ENCODE measurements around the gene UPK2.
A peak's percentile ranks its signal among the peaks of the same experiment; 100 is the strongest.

UPK2 gene

GRCh38 chr11:118956094-118956846 is at the start of gene UPK2:
Gene UPK2 (plus strand): TSS chr11:118956298. CDS start chr11:118956351, 53 bp downstream.
- peak; percentile 80 for DNase-seq (ENCODE audit: low read depth)

GRCh38 chr11:118907051-118908042 is 48.8 kb upstream of the UPK2 start:
- DNase-seq (ENCODE audit: low read depth) = peak; percentile 74

DNA sequence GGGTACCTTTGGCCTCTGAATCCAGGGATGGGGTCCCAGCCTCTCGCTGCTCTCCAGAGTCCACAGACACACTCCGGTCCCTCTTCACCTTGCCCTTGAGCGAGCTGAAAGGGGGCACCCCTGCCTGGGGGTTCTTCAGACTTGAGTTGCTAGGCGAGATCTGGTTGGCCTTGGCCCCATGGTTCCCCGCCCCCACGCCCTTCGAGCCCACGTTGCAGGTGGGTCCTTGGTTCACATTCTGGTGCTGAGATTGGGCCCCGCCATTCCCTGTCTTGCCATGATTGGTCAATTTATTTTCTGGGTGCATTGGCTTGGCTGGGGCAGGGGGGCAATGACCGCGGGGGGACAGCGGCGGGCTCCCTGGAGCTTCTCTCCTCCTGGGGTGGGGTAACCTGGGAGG is 47.8 kb upstream of the UPK2 start:
- no peak for DNase-seq (ENCODE audit: low read depth)

DNA sequence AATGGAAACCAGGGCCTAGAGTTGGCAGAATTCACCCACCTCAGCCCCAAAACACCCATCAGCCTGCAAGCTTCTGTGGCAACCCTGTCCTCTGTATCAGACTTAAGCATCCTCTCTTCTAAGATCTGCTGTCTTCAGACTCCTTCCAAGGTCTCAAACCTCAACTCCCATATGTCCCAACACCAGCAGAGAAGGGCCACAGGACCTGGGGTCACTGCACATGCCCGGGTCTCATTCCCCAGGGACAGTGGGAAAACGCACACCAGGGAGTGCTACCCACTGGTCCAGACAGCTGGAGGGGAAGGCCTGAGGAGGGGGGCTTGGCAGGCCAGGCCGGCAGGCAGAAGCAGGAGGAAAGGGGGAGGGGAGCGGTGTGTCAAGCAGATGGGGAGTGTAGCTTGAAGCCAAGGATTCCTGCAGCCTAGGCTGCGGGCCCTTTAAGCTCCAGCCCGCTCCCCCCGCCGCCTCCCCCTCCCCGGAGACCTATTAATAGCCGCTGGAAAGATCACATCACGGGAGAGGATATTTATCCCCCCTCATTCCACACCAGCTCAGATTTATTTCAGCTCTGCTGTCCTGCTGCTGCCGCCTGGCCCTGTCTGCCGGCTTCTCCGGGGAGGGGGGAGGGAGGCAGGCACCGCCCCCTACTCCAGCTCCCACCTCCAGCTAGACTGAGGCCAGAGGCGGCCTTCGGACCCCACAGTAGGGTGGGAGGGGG is 47.0 kb upstream of the UPK2 start:
- DNase-seq (ENCODE audit: low read depth) = no peak

- DNase-seq (ENCODE audit: low read depth) = no peak
Observed at GRCh38 chr11:118909619-118910308, 46.3 kb upstream of the UPK2 start.

DNA sequence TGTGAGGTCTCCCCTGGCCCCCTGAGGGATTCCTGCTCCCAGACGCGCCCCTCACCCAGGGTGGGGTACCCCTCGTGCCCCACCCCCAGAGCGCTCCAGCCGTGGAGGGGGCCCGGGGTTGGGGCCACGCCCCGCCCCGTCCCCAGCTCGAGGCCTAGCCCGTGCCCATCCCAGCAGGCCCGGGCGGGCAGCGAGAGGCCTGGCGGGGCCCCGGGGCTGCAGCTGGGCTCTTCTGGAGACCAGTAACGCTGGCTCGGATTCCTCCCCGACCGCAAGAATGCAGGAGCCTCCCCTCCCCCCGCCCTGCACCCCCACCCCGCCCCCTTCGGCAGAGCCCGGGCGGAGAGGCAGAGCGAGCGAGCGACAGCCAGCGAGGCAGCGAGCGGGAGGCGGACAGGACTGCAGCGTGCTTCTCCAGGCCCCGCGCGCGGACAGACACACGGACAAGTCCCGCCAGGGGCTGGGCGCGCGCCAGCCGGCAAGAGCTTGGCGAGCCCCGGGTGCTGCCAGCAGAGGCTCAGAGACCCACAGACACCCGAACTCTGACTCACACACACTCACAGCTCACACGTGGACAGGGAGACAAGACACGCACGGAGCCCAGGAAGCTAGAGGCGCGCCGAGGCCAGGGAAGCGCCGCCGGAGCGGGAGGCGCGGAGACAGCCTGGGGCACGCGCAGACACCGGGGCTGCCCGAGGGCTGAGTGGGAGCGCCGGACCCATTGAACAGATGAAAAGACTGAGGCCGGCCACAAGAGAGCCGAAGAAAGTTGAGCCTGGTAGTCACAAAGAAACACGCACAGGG is 45.6 kb upstream of the UPK2 start:
- DNase-seq (ENCODE audit: low read depth) = no peak

DNA sequence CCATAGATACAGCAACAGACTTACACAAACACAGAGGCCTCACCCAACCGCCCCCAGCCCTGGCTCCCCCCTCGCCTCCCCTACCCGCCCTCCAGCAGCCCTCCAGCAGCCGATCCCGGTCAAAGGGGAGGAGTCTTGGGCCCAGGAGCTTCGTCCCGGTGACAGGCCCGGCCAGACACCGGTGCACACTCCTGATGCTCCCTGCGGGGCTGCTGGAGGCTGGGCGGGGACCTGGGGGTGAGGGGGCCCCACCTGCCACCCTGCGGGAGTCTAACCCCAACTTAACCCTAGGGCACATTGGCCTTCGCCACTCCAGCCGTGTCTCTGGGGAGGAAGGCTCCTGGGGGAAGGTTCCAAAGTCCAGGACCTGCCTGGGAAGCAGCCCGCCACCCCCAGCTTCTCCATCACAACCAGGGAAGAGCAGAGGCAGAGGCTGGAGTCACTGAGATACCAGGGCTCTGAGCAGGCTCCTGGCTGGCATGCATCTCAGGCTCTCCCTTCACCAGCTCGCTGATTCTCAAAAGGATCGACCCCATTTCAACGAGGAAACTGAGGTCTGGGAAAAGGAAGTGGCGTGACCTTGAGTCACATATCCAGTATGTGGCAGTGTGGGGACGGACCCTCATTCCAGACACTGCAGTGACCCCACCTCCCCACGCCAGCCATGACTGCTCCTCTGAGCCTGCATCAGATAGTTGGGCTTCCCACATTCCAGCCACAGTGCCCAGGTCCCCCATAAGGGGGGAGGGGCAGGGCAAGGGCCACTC is 44.8 kb upstream of the UPK2 start:
- DNase-seq (ENCODE audit: low read depth) = no peak

DNA sequence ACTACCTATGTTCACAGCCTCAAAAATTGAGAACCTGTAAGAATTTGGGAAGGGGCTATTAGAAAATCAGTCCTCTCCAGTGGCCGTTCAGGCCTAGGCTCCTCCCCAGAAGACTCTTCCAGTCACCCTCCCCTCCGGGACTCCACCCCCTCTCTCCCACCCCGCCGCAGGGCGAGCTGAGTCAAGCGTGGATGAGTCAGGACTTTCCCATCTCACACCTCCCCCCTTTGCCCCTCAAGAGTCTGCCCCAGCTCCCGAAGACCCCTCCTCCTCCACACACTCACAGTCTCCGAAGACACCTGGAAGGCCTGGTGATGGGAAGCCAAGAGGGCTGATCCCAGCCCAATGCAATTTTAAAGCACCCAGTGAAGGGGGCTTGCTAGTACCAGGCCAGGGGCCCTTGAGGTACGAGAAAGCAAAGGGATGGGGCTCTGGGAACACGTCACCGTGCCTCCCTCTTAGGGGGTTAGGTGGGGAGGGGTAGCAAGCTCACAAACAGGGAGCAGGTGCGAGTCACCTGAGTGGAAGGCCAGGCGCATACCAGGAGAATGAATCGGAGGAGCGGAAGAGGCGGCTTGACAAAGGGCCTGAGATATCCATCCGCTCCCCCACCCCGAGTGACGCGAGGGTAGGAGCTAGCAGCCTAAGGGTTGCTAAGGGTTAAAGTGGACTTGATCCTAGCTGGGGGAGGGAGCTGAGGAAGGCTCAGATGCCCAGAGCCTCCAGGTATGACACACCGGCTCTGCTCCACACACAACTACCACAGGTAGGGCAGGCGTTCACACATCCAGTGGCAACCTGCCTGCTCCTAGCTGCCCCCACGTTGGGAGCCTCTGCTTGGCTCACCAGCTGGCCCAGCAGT is 44.0 kb upstream of the UPK2 start:
- DNase-seq (ENCODE audit: low read depth) = no peak

GRCh38 chr11:118912742-118913410 is 43.2 kb upstream of the UPK2 start:
- DNase-seq (ENCODE audit: low read depth) = no peak

DNA sequence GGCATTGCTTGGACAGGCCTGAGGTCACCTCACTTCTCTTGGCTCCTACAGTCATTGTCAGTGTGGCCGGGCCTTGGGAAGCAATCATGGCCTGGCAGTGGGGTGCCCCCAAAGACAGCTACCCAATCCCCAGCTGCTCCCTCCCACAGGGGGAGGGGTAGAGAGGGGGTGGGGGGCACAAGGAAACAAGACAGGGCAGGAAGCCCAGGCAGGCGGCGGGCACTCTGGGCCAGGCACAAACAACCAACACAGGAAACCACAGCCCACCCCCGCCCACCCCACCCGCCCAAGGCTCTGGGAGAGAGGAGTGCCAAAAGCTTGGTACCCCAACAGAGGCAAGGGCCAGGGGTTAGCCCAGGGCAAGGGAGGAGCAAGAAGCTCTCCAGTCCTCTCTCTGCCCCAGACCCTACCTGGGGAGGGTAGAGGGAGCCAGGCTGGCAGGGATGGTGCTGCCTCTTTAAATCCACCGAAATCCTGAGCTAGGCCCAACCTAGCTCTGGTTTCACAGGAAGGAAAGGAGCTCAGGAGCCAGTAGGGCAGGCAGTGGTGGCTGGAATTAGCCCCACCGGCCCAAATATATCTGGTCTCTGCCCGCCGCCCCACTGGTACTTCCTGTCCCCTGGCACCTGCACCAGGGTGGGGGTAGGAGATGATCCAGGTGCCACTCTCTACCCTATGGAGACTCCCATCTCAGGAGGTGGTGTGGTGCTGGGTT is 42.5 kb upstream of the UPK2 start:
- DNase-seq (ENCODE audit: low read depth) = no peak

DNA sequence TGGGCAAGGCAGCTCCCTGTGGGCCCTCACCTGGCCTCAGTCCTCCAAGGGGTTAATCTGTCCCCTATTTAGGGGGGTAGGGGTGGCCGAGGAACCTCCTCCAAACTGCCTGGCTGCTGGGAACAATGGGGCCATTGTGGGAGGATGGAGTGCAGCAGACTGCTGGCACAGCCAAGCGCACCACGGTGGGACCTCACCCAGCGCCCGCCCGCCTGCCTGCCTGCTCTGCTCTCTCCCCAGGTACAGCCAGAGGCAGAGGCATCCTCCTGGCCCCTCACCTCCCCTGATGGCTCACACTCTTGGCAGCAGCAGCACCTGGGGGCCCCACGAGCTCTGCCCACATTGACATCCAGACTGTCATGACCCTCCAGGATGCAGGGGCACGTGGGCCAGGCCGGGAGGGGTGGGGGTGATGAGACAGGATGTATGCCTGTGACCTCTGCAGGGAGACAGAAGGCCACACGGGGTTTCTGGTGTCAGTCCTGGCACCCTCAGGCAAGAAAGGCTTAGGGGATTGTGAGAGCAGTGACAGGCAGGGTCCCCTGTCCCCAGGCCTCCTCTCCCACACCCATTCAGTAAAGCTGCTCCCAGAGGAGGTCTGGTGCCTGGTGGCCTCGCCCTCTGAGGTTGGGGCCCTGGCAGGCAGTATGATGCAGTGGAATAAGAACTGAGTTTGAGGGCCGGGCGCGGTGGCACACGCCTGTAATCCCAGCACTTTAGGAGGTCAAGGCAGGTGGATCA is 41.8 kb upstream of the UPK2 start:
- DNase-seq (ENCODE audit: low read depth) = no peak

- no peak for DNase-seq (ENCODE audit: low read depth)
Observed at GRCh38 chr11:118914987-118915386, 41.1 kb upstream of the UPK2 start.

DNA sequence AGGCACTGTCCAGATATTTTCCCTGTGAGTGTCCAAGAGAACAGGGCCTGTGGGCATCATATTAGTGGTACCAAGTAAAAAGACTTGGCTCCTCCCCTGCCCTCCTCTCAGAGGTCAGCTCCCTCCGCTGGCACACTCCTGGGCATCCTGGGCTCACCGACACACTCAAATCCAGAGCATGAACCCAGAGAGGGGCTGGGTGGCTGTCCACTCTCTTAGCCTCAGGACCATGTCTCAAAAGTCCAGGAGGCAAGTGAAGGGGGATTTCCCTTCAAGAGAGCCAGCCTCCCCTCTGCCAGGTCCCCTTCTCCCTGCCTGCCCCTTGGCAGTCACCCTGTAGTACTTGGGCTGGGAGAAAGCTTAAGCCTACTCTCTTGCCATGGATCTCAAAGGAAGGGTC is 40.7 kb upstream of the UPK2 start:
- no peak for DNase-seq (ENCODE audit: low read depth)

GRCh38 chr11:118915941-118916841 is 39.9 kb upstream of the UPK2 start:
- no peak for DNase-seq (ENCODE audit: low read depth)

- no peak for DNase-seq (ENCODE audit: low read depth)
Observed at GRCh38 chr11:118916842-118917388, 39.2 kb upstream of the UPK2 start.
